ENCODE data around the gene CD274.

DNA sequence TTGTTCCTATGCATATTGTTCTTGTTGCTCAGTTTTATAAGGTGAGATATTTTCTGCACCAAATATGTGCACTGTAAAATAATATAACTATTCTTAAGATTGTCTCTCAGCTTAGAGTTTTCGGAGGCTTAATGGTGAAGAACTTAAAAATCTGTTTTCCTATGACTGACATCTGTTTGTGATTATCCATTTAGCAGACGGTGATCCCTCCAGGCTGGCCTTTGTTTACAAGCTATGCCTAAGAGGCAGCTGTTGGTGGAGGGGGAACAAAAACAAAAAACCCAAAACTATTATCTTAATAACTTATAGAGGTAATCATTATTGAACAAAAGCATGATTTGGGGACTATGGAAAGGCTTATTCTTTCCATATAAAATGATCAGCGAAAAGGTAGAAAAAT, 60.6 kb downstream of the CD274 start:
- TF ChIP-seq, protein P1, sequence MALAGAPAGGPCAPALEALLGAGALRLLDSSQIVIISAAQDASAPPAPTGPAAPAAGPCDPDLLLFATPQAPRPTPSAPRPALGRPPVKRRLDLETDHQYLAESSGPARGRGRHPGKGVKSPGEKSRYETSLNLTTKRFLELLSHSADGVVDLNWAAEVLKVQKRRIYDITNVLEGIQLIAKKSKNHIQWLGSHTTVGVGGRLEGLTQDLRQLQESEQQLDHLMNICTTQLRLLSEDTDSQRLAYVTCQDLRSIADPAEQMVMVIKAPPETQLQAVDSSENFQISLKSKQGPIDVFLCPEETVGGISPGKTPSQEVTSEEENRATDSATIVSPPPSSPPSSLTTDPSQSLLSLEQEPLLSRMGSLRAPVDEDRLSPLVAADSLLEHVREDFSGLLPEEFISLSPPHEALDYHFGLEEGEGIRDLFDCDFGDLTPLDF (CRISPR knock-in tag; IDR thresholded peaks at IDR 0.05): no peak
- no peak for TF ChIP-seq TCF7 (CRISPR knock-in tag; IDR thresholded peaks at IDR 0.05; ENCODE audit: low read depth)
- TF ChIP-seq, protein P2, sequence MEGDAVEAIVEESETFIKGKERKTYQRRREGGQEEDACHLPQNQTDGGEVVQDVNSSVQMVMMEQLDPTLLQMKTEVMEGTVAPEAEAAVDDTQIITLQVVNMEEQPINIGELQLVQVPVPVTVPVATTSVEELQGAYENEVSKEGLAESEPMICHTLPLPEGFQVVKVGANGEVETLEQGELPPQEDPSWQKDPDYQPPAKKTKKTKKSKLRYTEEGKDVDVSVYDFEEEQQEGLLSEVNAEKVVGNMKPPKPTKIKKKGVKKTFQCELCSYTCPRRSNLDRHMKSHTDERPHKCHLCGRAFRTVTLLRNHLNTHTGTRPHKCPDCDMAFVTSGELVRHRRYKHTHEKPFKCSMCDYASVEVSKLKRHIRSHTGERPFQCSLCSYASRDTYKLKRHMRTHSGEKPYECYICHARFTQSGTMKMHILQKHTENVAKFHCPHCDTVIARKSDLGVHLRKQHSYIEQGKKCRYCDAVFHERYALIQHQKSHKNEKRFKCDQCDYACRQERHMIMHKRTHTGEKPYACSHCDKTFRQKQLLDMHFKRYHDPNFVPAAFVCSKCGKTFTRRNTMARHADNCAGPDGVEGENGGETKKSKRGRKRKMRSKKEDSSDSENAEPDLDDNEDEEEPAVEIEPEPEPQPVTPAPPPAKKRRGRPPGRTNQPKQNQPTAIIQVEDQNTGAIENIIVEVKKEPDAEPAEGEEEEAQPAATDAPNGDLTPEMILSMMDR (IDR thresholded peaks at IDR 0.05): no peak
- TF ChIP-seq, protein P3, sequence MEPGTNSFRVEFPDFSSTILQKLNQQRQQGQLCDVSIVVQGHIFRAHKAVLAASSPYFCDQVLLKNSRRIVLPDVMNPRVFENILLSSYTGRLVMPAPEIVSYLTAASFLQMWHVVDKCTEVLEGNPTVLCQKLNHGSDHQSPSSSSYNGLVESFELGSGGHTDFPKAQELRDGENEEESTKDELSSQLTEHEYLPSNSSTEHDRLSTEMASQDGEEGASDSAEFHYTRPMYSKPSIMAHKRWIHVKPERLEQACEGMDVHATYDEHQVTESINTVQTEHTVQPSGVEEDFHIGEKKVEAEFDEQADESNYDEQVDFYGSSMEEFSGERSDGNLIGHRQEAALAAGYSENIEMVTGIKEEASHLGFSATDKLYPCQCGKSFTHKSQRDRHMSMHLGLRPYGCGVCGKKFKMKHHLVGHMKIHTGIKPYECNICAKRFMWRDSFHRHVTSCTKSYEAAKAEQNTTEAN (CRISPR knock-in tag; IDR thresholded peaks at IDR 0.05): no peak
- TF ChIP-seq ELF4 (CRISPR knock-in tag; IDR thresholded peaks at IDR 0.05; ENCODE audit: low read depth): no peak
- TF ChIP-seq JUN (CRISPR knock-in tag; IDR thresholded peaks at IDR 0.05): no peak
- no peak for TF ChIP-seq ZNF138 (CRISPR knock-in tag; conservative IDR thresholded peaks at IDR 0.05)
- TF ChIP-seq, protein P4, sequence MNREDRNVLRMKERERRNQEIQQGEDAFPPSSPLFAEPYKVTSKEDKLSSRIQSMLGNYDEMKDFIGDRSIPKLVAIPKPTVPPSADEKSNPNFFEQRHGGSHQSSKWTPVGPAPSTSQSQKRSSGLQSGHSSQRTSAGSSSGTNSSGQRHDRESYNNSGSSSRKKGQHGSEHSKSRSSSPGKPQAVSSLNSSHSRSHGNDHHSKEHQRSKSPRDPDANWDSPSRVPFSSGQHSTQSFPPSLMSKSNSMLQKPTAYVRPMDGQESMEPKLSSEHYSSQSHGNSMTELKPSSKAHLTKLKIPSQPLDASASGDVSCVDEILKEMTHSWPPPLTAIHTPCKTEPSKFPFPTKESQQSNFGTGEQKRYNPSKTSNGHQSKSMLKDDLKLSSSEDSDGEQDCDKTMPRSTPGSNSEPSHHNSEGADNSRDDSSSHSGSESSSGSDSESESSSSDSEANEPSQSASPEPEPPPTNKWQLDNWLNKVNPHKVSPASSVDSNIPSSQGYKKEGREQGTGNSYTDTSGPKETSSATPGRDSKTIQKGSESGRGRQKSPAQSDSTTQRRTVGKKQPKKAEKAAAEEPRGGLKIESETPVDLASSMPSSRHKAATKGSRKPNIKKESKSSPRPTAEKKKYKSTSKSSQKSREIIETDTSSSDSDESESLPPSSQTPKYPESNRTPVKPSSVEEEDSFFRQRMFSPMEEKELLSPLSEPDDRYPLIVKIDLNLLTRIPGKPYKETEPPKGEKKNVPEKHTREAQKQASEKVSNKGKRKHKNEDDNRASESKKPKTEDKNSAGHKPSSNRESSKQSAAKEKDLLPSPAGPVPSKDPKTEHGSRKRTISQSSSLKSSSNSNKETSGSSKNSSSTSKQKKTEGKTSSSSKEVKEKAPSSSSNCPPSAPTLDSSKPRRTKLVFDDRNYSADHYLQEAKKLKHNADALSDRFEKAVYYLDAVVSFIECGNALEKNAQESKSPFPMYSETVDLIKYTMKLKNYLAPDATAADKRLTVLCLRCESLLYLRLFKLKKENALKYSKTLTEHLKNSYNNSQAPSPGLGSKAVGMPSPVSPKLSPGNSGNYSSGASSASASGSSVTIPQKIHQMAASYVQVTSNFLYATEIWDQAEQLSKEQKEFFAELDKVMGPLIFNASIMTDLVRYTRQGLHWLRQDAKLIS (CRISPR knock-in tag; IDR thresholded peaks at IDR 0.05; ENCODE audit: borderline replicate concordance): no peak
- no peak for TF ChIP-seq CREB1 (CRISPR knock-in tag; IDR thresholded peaks at IDR 0.05)
- no peak for TF ChIP-seq TEAD4 (CRISPR knock-in tag; IDR thresholded peaks at IDR 0.05)

All from WTC11 (cell line).